CD1c-positive myeloid dendritic cell (primary cell): ENCODE measurements around the gene CDC25C.
"Not testable (repeated sequence)": the region's sequence is repeated elsewhere in the genome, so short reads cannot be mapped to it uniquely, and the experiment has no call there.

Experiments used
- DNase-seq: peaks from one replicate; pipeline ENCODE4 v3.0.0-alpha.2; 2016; ENCODE audit errors: extremely low spot score

The CDC25C gene

GRCh38 chr5:138346889-138347288, 15.3 kb upstream of the CDC25C start:
- DNase-seq = no peak

GRCh38 chr5:138344887-138345622, 13.5 kb upstream of the CDC25C start:
- no peak for DNase-seq

- DNase-seq = no peak
These were observed 8.4 kb upstream of the CDC25C start for GRCh38 chr5:138340008-138340407.

- DNase-seq = peak; percentile 66
These were observed 7.9 kb upstream of the CDC25C start for GRCh38 chr5:138339464-138339863.

- DNase-seq = no peak
These were observed 7.5 kb upstream of the CDC25C start for GRCh38 chr5:138339091-138339456.

GRCh38 chr5:138338411-138339090, 6.9 kb upstream of the CDC25C start:
- DNase-seq = no peak

- peak; percentile 96 for DNase-seq
These were observed 6.2 kb upstream of the CDC25C start, which contains the start of gene FAM53C for GRCh38 chr5:138337685-138338410. Gene FAM53C (plus strand): TSS chr5:138338266. CDS start chr5:138341336, 3,070 bp downstream.

- DNase-seq = peak; percentile 88
These were observed 5.5 kb upstream of the CDC25C start for GRCh38 chr5:138336952-138337684.

- no peak for DNase-seq
These were observed 3.4 kb upstream of the CDC25C start for GRCh38 chr5:138334867-138335447.

GRCh38 chr5:138330813-138331448, 673 bp downstream of the CDC25C start:
- DNase-seq = no peak

- not testable (repeated sequence) for DNase-seq
These were observed 13.4 kb downstream of the CDC25C start for GRCh38 chr5:138318211-138318610.

- no peak for DNase-seq
These were observed 15.2 kb downstream of the CDC25C start for GRCh38 chr5:138316355-138316754.

- no peak for DNase-seq
These were observed 15.8 kb downstream of the CDC25C start for GRCh38 chr5:138315751-138316278.

- DNase-seq = no peak
These were observed 25.8 kb downstream of the CDC25C start for GRCh38 chr5:138305797-138306196.

- no peak for DNase-seq
These were observed 28.2 kb downstream of the CDC25C start for GRCh38 chr5:138303372-138303771.

- DNase-seq = no peak
These were observed 42.3 kb downstream of the CDC25C start for GRCh38 chr5:138289296-138289695.

GRCh38 chr5:138287246-138287645, 44.4 kb downstream of the CDC25C start:
- DNase-seq = peak; percentile 41

- no peak for DNase-seq
These were observed 48.5 kb downstream of the CDC25C start for GRCh38 chr5:138282920-138283742.

GRCh38 chr5:138280915-138281314, 50.7 kb downstream of the CDC25C start:
- no peak for DNase-seq
